Activated naive CD4-positive, alpha-beta T cell treated with anti-CD3 and anti-CD28 coated beads, Interleukin-2, amount 50 U/mL, for 24 hours (primary cell): ENCODE results near the gene DPP9.
A peak's percentile ranks its signal among the peaks of the same experiment; 100 is the strongest.
"Not testable (repeated sequence)": the region's sequence is repeated elsewhere in the genome, so short reads cannot be mapped to it uniquely, and the experiment has no call there.

Experiments used
- H3K27ac Mint-ChIP-seq: one replicate; pipeline ENCODE4 v1.8.0; 2021; ENCODE audit warnings: mild to moderate bottlenecking, mixed read lengths
- H3K27me3 Mint-ChIP-seq: one replicate; pipeline ENCODE4 v1.8.0; 2021; ENCODE audit warnings: mixed read lengths
- H3K36me3 Mint-ChIP-seq: one replicate; pipeline ENCODE4 v1.8.0; 2021; ENCODE audit warnings: mixed read lengths
- H3K4me1 Mint-ChIP-seq: one replicate; pipeline ENCODE4 v1.8.0; 2021; ENCODE audit warnings: mixed read lengths
- H3K4me3 Mint-ChIP-seq: one replicate; pipeline ENCODE4 v1.8.0; 2021; ENCODE audit warnings: mild to moderate bottlenecking, mixed read lengths
- H3K9me3 Mint-ChIP-seq: one replicate; pipeline ENCODE4 v1.8.0; 2021; ENCODE audit warnings: mixed read lengths

Gene DPP9

GRCh38 chr19:4719499-4719866 lies 4.2 kb downstream of the DPP9 start:
- no peak overlapping the region for H3K4me3 Mint-ChIP-seq
- peaks cover under 1% of the 10 kb centered on the region for H3K27me3 Mint-ChIP-seq
- H3K9me3 Mint-ChIP-seq = peaks cover under 1% of the 10 kb centered on the region
- no peak overlapping the region for H3K27ac Mint-ChIP-seq
- H3K36me3 Mint-ChIP-seq = peaks cover 5% of the 10 kb centered on the region
- H3K4me1 Mint-ChIP-seq = peaks cover 21% of the 10 kb centered on the region

GRCh38 chr19:4717966-4718701 lies 5.5 kb downstream of the DPP9 start:
- no peak overlapping the region for H3K4me3 Mint-ChIP-seq
- H3K36me3 Mint-ChIP-seq = peaks cover 5% of the 10 kb centered on the region
- H3K9me3 Mint-ChIP-seq = no peaks in the 10 kb centered on the region
- no peak overlapping the region for H3K27ac Mint-ChIP-seq
- peaks cover 20% of the 10 kb centered on the region for H3K4me1 Mint-ChIP-seq
- no peaks in the 10 kb centered on the region for H3K27me3 Mint-ChIP-seq

DNA sequence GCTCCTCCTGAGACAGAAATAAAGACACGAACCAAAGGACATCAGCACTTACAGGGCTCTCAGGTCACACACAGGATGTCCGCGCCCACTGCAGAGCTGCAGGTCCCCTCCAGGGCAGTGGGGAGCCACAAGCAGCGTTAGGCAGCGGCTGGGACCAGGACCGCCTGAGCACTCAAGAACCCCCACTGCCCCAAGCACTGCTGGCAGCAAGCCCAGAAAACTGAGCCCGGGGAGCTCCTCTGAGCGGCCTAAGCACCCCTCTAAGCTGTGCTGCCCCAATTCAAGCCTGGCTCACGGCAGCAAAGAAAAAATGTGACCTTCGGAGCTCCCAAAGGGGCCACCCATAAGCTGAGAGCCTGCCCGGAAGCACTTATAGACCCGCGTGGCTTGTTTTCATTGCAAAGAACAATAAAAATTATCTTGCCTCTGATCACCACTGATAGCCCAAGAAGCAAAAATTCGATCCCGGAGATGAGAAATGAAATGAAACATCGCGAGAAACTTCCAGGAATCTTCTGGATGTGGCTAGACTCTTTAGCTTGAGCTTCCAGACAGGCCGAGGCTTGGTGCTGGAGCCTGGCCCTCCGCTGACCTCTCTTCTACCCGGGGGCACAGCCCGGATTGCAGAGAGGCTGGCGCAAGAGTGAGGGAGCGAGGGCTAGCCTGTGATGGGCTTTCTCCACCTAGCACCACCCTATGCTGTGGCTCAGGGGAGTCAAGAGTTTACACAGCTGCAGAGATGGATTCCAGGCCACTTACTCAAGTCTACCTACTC lies 6.3 kb downstream of the DPP9 start:
- peaks cover 5% of the 10 kb centered on the region for H3K36me3 Mint-ChIP-seq
- H3K4me1 Mint-ChIP-seq = peaks cover 16% of the 10 kb centered on the region
- no peak overlapping the region for H3K4me3 Mint-ChIP-seq
- no peaks in the 10 kb centered on the region for H3K27me3 Mint-ChIP-seq
- H3K9me3 Mint-ChIP-seq = no peaks in the 10 kb centered on the region
- no peak overlapping the region for H3K27ac Mint-ChIP-seq

GRCh38 chr19:4715529-4716221 lies 8.0 kb downstream of the DPP9 start:
- Mint-ChIP-seq H3K9me3 (no peaks in the 10 kb centered on the region), H3K4me3 (no peak overlapping the region), H3K36me3 (peaks cover 3% of the 10 kb centered on the region), H3K27ac (no peak overlapping the region), H3K27me3 (no peaks in the 10 kb centered on the region), H3K4me1 (peaks cover 6% of the 10 kb centered on the region)

DNA sequence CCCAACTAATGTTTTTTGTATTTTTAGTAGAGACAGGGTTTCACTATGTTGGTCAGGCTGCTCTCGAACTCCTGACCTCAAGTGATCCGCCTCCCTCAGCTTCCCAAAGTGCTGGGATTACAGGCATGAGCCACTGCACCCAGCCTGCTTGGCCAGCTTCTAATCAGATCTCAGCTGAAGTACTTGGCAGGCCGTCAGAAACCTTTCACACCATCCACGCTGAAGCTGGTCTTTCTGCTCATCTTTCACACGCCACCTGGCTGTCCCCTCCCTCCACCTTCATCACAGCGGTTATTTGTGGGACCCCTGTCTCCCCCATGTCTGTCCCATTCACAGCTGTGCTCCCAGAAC lies 8.5 kb downstream of the DPP9 start:
- not testable (repeated sequence) for H3K36me3 Mint-ChIP-seq

DNA sequence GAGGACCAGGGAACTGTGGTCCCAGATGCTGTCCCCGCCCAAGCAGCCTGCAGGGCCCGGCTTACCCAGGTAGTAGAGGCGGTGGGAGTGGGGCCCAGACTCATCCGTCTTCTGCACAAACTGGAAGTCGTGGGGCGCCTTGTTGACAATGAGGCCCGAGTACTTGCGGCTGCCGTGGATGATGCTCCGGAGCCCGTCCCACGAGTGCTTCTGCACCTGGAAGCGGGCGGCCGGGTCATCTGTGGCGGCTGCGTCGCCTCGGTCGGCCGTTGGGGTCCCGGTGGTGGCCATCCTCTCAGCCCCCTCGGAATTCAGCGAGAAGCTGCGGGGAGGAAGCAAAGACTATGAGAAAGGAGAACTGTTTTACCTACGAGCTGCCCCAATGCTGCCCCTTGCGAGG lies 9.6 kb downstream of the DPP9 start:
- Mint-ChIP-seq H3K9me3 (no peaks in the 10 kb centered on the region), H3K4me3 (no peak overlapping the region), H3K27me3 (no peaks in the 10 kb centered on the region), H3K27ac (no peak overlapping the region), H3K36me3 (peaks cover 1% of the 10 kb centered on the region), H3K4me1 (peaks cover 5% of the 10 kb centered on the region)

More for the DNA sequence above, 8.5 kb downstream of the DPP9 start:
- H3K4me3 Mint-ChIP-seq, H3K9me3 Mint-ChIP-seq, H3K4me1 Mint-ChIP-seq, H3K27ac Mint-ChIP-seq, H3K27me3 Mint-ChIP-seq: not testable (repeated sequence)

GRCh38 chr19:4713384-4713951 lies 10.2 kb downstream of the DPP9 start:
- Mint-ChIP-seq H3K4me3 (no peak overlapping the region), H3K36me3 (peaks cover 1% of the 10 kb centered on the region), H3K4me1 (peaks cover 8% of the 10 kb centered on the region), H3K27ac (no peak overlapping the region), H3K9me3 (no peaks in the 10 kb centered on the region), H3K27me3 (no peaks in the 10 kb centered on the region)

- Mint-ChIP-seq H3K27ac (no peak overlapping the region), H3K4me3 (no peak overlapping the region), H3K4me1 (peaks cover 11% of the 10 kb centered on the region), H3K36me3 (peaks cover 1% of the 10 kb centered on the region), H3K9me3 (no peaks in the 10 kb centered on the region), H3K27me3 (no peaks in the 10 kb centered on the region)
Measured at GRCh38 chr19:4712771-4713170, 10.9 kb downstream of the DPP9 start.

DNA sequence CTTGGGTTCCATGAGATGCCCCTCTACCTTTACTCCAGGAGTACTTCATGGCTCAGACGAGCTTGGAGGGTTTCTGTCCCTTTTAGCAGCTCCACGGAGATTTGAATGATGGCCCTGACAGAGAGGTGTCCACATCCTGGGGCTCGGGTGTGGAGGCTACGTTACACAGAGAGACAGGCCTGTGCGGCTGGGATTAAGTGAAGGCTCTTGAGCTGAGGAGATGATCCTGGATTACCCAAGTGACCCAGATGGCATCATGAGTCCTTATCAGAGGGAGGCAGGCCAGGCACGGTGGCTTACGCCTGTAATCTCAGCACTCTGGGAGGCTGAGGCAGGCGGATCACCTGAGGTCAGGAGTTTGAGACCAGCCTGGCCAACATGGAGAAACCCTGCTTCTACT lies 12.4 kb downstream of the DPP9 start:
- Mint-ChIP-seq H3K27ac (no peak overlapping the region), H3K4me3 (no peak overlapping the region), H3K36me3 (peaks cover 1% of the 10 kb centered on the region), H3K4me1 (peaks cover 11% of the 10 kb centered on the region), H3K27me3 (no peaks in the 10 kb centered on the region), H3K9me3 (no peaks in the 10 kb centered on the region)

DNA sequence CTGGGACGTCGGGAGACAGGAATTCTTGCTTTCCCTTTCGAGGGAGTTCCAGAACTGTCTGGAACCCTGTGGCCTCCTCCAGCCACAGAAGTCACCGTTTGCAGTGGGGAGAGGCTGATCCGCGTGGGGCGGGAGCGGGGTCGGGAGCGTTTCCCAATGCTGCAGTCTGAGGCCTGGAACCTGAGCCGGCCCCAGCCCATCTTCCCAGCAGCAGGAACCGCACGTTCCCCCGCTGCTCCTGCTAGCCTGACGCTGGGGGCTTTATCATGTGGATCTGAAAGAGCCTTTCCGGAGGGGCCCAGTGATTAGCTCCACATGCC lies 13.4 kb downstream of the DPP9 start:
- Mint-ChIP-seq H3K36me3 (peaks cover 1% of the 10 kb centered on the region), H3K9me3 (no peaks in the 10 kb centered on the region), H3K27ac (no peak overlapping the region), H3K27me3 (no peaks in the 10 kb centered on the region), H3K4me3 (no peak overlapping the region), H3K4me1 (peaks cover 11% of the 10 kb centered on the region)

GRCh38 chr19:4709440-4710280 lies 14.0 kb downstream of the DPP9 start:
- peak overlapping the region; percentile 80 for H3K27ac Mint-ChIP-seq

DNA sequence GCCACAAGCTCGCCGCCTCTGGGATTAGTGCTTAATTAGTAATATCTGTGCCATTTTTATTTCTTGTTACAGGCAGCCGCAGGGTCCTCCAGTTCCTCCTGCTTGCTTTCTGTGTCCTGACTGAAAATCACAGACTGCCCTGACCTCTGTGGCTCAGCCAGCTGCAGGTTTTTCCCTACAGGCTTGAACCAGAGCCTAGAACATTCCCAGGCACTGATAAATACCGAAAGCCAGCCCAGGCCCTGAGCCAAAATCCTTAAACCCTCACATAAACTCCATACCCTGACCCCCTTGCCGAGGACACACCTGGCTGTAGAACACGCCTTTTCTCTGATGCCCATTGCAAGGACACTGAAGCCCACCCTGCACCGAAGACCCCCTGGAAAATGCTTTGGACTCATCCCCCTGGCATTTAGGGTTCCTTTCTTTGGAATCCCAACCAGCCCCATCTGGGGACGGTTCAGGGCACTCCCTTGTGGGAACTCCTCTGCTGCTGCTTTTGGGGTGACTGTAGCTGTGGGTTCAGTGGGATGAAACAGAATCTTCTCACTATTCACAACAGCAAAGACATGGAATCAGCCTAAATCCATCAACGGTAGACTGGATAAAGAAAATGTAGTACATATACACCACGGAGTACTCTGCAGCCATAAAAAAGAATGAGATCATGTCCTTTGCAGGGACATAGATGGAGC lies 15.5 kb downstream of the DPP9 start:
- no peaks in the 10 kb centered on the region for H3K9me3 Mint-ChIP-seq
- no peaks in the 10 kb centered on the region for H3K36me3 Mint-ChIP-seq
- H3K4me1 Mint-ChIP-seq = peaks cover 11% of the 10 kb centered on the region
- H3K27me3 Mint-ChIP-seq = no peaks in the 10 kb centered on the region
- H3K4me3 Mint-ChIP-seq = no peak overlapping the region
- H3K27ac Mint-ChIP-seq = no peak overlapping the region

More at GRCh38 chr19:4709440-4710280, 14.0 kb downstream of the DPP9 start:
- peaks cover under 1% of the 10 kb centered on the region for H3K36me3 Mint-ChIP-seq
- H3K4me3 Mint-ChIP-seq = peak overlapping the region; percentile 45
- H3K9me3 Mint-ChIP-seq = no peaks in the 10 kb centered on the region
- H3K27me3 Mint-ChIP-seq = no peaks in the 10 kb centered on the region
- H3K4me1 Mint-ChIP-seq = peaks cover 11% of the 10 kb centered on the region

GRCh38 chr19:4707322-4707721 lies 16.3 kb downstream of the DPP9 start:
- peaks cover 11% of the 10 kb centered on the region for H3K4me1 Mint-ChIP-seq
- no peak overlapping the region for H3K27ac Mint-ChIP-seq
- H3K27me3 Mint-ChIP-seq = no peaks in the 10 kb centered on the region
- H3K36me3 Mint-ChIP-seq = no peaks in the 10 kb centered on the region
- no peaks in the 10 kb centered on the region for H3K9me3 Mint-ChIP-seq
- H3K4me3 Mint-ChIP-seq = no peak overlapping the region

DNA sequence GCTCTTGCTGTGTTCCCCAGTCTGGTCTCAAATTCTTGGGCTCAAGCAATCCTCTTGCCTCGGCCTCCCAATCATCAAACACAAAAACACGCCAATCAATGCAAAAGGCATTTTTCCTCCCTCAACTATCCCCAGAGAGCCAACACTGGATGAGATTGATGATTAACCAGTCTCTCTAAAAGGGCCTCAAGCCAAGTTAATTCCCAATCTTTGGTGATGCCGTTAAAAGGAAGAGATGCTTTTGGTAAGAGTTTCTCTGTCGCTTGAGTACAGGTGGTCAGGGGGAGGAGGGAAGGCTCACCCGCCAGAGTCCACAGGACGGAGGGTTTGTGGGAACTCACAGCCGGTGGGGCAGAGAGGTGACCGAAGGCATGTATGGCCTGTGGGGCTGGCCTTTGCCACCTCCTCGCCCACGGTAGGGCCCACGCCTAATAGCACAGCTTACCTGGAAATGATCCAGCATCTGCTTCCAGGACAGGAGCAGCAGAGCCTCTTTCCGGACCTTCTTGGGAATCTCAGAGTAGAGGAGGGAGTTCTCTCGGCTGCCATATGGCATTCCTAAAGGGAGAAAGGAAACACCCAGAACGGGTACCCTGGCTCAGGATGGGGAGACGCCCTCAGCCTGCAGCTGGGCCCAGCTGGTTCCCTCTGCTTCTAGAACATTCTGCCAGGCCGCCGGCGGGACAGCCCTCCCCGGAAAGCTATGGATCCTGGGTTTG lies 18.1 kb downstream of the DPP9 start:
- Mint-ChIP-seq H3K27ac (no peak overlapping the region), H3K4me3 (no peak overlapping the region), H3K4me1 (peaks cover 11% of the 10 kb centered on the region), H3K9me3 (no peaks in the 10 kb centered on the region), H3K36me3 (no peaks in the 10 kb centered on the region), H3K27me3 (no peaks in the 10 kb centered on the region)
